ENCODE data around the gene SDHA.

- no peak for TF ChIP-seq CTCF (IDR thresholded peaks at IDR 0.05; ENCODE audit: insufficient read depth, low read depth, low read length)
- no peak for TF ChIP-seq EZH2 (IDR thresholded peaks at IDR 0.05; ENCODE audit: insufficient read depth, low read length)
Measured at GRCh38 chr5:192691-192969, 25.5 kb upstream of the SDHA start.

All from astrocyte (in vitro differentiated cells and primary cell).